Ishikawa (cell line): ENCODE data around the gene CARMIL1.

Experiments used
- TCF12 ChIP-seq: IDR thresholded peaks from 2 replicates; pipeline ENCODE4 v1.6.1; 2012; ENCODE audit warnings: low read depth
- TF ChIP-seq, protein P1 (sequence below): IDR thresholded peaks from 2 replicates; pipeline ENCODE4 v1.6.1; 2012; ENCODE audit warnings: low read depth, mild to moderate bottlenecking

DNA sequence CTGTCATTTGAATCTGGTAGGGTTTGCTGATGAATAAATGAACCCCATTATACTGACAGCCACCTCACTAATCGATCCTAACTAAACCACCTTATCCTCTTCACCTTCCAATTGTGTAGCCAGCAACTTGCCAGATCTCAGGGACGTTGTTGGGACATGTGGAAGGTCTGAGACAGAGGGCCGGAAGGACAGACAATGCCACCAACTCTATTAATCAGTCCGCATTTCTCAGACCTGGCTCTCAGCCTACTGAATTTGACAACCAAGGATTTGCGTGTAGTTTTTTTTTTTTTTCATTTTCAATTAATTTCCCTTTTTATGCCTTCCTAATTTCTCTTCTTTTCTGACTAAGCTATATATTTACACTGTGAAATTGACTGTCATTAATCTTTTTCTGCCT, 122.5 kb downstream of the CARMIL1 start:
- no peak for TF ChIP-seq TCF12
- TF ChIP-seq, protein P1, sequence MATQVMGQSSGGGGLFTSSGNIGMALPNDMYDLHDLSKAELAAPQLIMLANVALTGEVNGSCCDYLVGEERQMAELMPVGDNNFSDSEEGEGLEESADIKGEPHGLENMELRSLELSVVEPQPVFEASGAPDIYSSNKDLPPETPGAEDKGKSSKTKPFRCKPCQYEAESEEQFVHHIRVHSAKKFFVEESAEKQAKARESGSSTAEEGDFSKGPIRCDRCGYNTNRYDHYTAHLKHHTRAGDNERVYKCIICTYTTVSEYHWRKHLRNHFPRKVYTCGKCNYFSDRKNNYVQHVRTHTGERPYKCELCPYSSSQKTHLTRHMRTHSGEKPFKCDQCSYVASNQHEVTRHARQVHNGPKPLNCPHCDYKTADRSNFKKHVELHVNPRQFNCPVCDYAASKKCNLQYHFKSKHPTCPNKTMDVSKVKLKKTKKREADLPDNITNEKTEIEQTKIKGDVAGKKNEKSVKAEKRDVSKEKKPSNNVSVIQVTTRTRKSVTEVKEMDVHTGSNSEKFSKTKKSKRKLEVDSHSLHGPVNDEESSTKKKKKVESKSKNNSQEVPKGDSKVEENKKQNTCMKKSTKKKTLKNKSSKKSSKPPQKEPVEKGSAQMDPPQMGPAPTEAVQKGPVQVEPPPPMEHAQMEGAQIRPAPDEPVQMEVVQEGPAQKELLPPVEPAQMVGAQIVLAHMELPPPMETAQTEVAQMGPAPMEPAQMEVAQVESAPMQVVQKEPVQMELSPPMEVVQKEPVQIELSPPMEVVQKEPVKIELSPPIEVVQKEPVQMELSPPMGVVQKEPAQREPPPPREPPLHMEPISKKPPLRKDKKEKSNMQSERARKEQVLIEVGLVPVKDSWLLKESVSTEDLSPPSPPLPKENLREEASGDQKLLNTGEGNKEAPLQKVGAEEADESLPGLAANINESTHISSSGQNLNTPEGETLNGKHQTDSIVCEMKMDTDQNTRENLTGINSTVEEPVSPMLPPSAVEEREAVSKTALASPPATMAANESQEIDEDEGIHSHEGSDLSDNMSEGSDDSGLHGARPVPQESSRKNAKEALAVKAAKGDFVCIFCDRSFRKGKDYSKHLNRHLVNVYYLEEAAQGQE = no peak
